ENCODE data around the gene URI1.

URI1 gene

DNA sequence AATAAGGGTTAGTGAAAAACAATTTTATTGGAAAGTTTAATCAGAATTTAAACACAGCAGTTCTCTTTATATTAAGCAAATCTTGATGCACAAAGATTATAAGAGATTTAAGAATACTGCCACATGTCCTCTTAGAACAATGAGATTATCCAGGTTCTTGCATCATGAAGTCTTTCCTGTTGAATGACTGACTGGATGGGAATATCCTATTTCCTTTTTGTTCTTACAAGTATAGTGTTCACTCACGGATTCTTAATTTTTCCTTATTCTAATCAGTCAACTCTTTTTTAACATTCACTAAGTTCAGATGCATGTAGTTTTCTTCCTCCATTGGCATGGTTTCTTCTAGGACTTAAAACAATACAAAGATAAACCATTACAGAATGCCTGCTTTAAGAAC is 10.1 kb downstream of the URI1 start:
- TF ChIP-seq, protein P1, sequence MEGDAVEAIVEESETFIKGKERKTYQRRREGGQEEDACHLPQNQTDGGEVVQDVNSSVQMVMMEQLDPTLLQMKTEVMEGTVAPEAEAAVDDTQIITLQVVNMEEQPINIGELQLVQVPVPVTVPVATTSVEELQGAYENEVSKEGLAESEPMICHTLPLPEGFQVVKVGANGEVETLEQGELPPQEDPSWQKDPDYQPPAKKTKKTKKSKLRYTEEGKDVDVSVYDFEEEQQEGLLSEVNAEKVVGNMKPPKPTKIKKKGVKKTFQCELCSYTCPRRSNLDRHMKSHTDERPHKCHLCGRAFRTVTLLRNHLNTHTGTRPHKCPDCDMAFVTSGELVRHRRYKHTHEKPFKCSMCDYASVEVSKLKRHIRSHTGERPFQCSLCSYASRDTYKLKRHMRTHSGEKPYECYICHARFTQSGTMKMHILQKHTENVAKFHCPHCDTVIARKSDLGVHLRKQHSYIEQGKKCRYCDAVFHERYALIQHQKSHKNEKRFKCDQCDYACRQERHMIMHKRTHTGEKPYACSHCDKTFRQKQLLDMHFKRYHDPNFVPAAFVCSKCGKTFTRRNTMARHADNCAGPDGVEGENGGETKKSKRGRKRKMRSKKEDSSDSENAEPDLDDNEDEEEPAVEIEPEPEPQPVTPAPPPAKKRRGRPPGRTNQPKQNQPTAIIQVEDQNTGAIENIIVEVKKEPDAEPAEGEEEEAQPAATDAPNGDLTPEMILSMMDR (IDR thresholded peaks at IDR 0.05; ENCODE audit: low read depth, low read length, missing control alignments), result no peak
- no peak for DNase-seq

DNA sequence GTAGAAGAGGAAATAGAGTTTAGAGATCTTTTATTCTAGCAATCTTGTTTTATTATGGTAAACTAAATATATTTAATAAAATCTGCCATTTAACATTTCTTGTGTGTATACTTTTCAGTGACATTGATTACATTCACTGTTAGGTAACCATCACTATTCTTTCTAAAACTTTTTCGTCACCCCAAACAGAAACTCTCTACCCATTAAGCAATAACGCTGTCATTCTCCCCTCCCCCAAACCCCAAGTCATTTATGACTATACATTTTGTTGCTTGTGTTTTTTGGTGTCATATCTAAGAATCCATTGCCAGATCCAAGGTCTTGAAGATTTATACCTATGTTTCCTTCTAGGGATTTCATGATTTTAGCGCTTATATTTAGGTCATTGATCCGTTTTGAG is 10.6 kb downstream of the URI1 start:
- no peak overlapping the region for H3K4me3 ChIP-seq (ENCODE audit: low read depth, low read length)
- H3K27me3 ChIP-seq (replicated peaks), result no peaks in the 10 kb centered on the region
- in situ Hi-C loops (cut with HindIII; ENCODE audit: low pct_ligation_motif_present, low sequenced_read_pairs), result no loop called here
- TF ChIP-seq, protein P1 (IDR thresholded peaks at IDR 0.05; ENCODE audit: low read depth, low read length, missing control alignments), result no peak
- no peak overlapping the region for H3K27ac ChIP-seq
- no peaks in the 10 kb centered on the region for H3K36me3 ChIP-seq (replicated peaks)
- DNase-seq, result no peak

More for the DNA sequence above, 10.1 kb downstream of the URI1 start:
- in situ Hi-C loops (cut with HindIII; ENCODE audit: low pct_ligation_motif_present, low sequenced_read_pairs), result no loop called here
- H3K27ac ChIP-seq, result no peak overlapping the region
- no peak overlapping the region for H3K4me3 ChIP-seq (ENCODE audit: low read depth, low read length)
- no peaks in the 10 kb centered on the region for H3K36me3 ChIP-seq (replicated peaks)
- H3K27me3 ChIP-seq (replicated peaks), result no peaks in the 10 kb centered on the region

DNA sequence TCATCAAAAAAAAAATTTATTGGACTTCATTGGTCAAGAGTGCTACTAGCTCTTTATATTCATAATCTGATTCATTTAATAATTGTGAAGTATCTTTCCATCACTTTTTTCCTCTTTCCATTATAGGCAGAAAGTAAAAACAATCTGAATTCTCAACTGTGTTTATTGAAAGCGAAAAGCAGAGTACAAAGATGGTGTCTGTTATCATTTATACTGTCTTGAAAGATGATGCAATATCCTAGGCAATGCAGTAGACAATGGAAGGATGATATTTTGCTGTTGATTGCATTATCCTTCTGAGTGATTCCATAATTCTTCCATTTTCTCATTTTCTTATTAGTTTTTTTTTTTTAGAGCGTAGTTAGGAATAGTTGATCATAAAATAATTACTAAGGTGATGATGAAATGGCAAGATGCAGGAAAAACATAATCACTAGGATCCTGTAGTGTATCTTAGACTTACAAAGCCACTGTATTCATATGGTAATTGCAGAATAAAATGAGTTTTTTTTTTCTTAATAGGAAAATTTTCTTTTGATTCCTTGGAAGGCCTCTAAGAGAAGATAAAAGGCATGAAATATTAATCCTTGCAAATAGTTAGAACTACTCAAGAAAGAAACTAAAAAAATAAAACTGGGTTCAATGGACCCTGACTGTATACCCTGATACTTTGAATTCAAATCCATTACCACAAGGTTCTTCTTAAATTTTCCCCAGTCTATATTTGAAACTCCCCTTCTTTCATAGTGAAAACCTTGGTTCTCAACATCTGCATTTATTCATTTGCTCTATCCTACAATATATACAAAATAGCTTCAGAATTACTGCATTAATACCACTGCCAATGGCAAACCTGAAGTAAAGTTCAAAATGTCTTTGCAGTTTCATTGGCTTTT is 11.6 kb downstream of the URI1 start:
- TF ChIP-seq, protein P1 (IDR thresholded peaks at IDR 0.05; ENCODE audit: low read depth, low read length, missing control alignments), result no peak
- in situ Hi-C loops (cut with HindIII; ENCODE audit: low pct_ligation_motif_present, low sequenced_read_pairs), result no loop called here
- no peaks in the 10 kb centered on the region for H3K27me3 ChIP-seq (replicated peaks)
- no peak overlapping the region for H3K4me3 ChIP-seq (ENCODE audit: low read depth, low read length)
- no peak for DNase-seq
- no peaks in the 10 kb centered on the region for H3K36me3 ChIP-seq (replicated peaks)
- no peak overlapping the region for H3K27ac ChIP-seq

GRCh38 chr19:29956855-29957254 is 14.8 kb downstream of the URI1 start:
- in situ Hi-C loops (cut with HindIII; ENCODE audit: low pct_ligation_motif_present, low sequenced_read_pairs), result no loop called here
- Histone ChIP-seq H3K36me3 (replicated peaks) (no peaks in the 10 kb centered on the region), H3K4me3 (ENCODE audit: low read depth, low read length) (no peak overlapping the region), H3K27ac (no peak overlapping the region), H3K27me3 (replicated peaks) (no peaks in the 10 kb centered on the region)
- TF ChIP-seq, protein P1 (IDR thresholded peaks at IDR 0.05; ENCODE audit: low read depth, low read length, missing control alignments), result no peak
- DNase-seq, result no peak

DNA sequence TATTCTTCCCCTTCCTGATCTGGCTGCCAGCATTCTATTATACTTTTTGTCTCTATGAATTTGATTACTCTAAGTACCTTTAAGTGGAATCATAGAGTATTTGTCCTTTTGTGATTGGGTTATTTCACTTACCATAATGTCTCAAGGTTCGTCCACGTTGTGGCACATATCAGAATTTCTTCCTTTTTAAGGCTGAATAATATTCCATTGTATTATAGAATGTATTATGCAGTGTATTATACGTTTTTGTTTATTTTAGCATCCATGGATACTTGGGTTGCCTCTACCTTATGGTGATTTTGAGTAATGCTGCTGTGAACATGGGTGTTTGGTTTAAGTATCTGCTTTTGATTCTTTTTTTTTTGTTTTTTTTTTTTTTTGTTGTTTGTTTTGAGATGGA is 19.3 kb downstream of the URI1 start:
- TF ChIP-seq, protein P1 (IDR thresholded peaks at IDR 0.05; ENCODE audit: low read depth, low read length, missing control alignments), result no peak
- in situ Hi-C loops (cut with HindIII; ENCODE audit: low pct_ligation_motif_present, low sequenced_read_pairs), result no loop called here
- no peak for DNase-seq
- Histone ChIP-seq H3K36me3 (replicated peaks) (no peaks in the 10 kb centered on the region), H3K4me3 (ENCODE audit: low read depth, low read length) (no peak overlapping the region), H3K27me3 (replicated peaks) (no peaks in the 10 kb centered on the region), H3K27ac (no peak overlapping the region)

All from brain microvascular endothelial cell (primary cell).